Activated CD4-positive, alpha-beta T cell treated with anti-CD3 and anti-CD28 coated beads for 36 hours (primary cell): ENCODE results near the gene OAS3. TPM values are rescaled to one million over a fixed set of nuclear protein-coding genes. Genes with fewer than 3 reads are reported as not detected.

Experiments used
- ATAC-seq: fragments of 200-7000 bp; cut with Tn5 transposase; one replicate; pipeline ENCODE4 v1.10.0; 2021; ENCODE audit warnings: mild to moderate bottlenecking, moderate library complexity
- CTCF ChIA-PET: fragments of 350-600 bp; sonication (Branson Sonifier 250); formaldehyde crosslinking; loops from one replicate; lab custom pipeline; 2021; ENCODE audit warnings: antibody characterized with exemption; lab: Charles Lee
- POLR2A ChIA-PET: fragments of 350-600 bp; sonication (Branson Sonifier 250); formaldehyde crosslinking; loops from one replicate; lab custom pipeline; 2021; ENCODE audit warnings: antibody characterized with exemption, inconsistent platforms; lab: Charles Lee
- DNase-seq: peaks from one replicate; pipeline ENCODE4 v3.0.0-alpha.2; 2020
- H3K27ac Mint-ChIP-seq: one replicate; pipeline ENCODE4 v1.8.0; 2021; ENCODE audit warnings: mixed read lengths
- H3K27me3 Mint-ChIP-seq: one replicate; pipeline ENCODE4 v1.8.0; 2021; ENCODE audit warnings: mixed read lengths
- H3K36me3 Mint-ChIP-seq: one replicate; pipeline ENCODE4 v1.8.0; 2021; ENCODE audit warnings: low read depth, mixed read lengths
- H3K4me1 Mint-ChIP-seq: one replicate; pipeline ENCODE4 v1.8.0; 2021; ENCODE audit warnings: mixed read lengths
- H3K4me3 Mint-ChIP-seq: one replicate; pipeline ENCODE4 v1.8.0; 2021; ENCODE audit warnings: mild to moderate bottlenecking, moderate library complexity, mixed read lengths
- H3K9me3 Mint-ChIP-seq: one replicate; pipeline ENCODE4 v1.8.0; 2021; ENCODE audit warnings: low read depth, mixed read lengths
- intact Hi-C, 2 experiments: fragments of 100-400 bp; cut with DNase I in 1 of 2; cut with micrococcal nuclease in 1 of 2; formaldehyde crosslinking; loops; one replicate each; pipeline versions ENCODE4 v1.14.2 to v1.15.1; 2022 to 2024; cut with DNase I, micrococcal nuclease
- total RNA-seq, 2 experiments: library from RNA; stranded (reverse); gene quantifications; one replicate each; pipeline ENCODE4 v1.2.3, GENCODE V29; 2021

Gene OAS3
- total RNA-seq, 2 experiments from 2014 or later, result 32.1 to 35.3 TPM

DNA sequence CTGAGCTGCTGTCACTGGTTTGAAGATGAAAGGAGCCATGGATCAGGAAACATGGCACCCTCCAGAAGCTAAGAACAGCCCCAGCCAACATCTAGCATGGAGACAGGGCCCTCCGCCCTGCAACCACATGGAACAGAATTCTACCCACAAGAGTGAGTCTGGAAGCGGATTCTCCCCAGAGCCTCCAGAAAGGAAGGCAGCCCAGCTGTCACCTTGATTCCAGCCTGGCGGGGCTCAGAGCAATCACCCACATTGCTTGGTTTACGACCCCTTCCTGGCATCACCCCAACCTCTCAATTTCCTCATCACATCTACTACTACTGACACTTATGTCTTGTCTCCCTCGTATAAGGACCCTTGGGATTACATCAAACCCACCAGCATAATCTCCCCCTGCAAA, 78.5 kb downstream of the OAS3 start:
- Mint-ChIP-seq H3K36me3 (peaks cover 6% of the 10 kb centered on the region), H3K27me3 (no peaks in the 10 kb centered on the region), H3K27ac (no peak overlapping the region), H3K9me3 (peaks cover under 1% of the 10 kb centered on the region), H3K4me1 (no peaks in the 10 kb centered on the region), H3K4me3 (no peak overlapping the region)
- ChIA-PET CTCF (interaction anchor here (1.5 kb wide), 1 partner anchor 24 kb away, joined by 6 read pairs; no protein-coding TSS in a partner anchor), POLR2A (no interaction called here)
- intact Hi-C loops, result no loop called here
- ATAC-seq (no peak), DNase-seq (no peak)

DNA sequence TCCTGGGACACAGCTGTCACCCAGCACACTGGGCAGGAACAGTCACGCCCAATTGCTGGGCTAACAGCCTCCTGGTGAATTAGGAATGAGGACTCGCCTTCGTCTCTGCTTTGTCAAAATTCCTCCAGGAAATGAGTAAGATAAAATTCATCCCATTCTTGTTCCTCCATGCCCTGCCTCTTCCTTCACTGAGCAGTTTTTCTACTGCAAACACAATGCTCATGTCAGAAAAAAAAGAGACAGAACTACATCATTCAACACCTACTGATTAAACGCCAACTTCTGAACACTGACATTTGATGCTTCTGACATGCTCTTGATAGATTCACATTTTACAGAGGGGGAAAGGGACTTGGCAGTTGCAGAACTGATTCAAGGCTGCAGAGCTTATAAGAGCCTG, 80.8 kb downstream of the OAS3 start:
- CTCF ChIA-PET, result no interaction called here
- H3K9me3 Mint-ChIP-seq, result no peaks in the 10 kb centered on the region
- H3K4me1 Mint-ChIP-seq, result peaks cover 13% of the 10 kb centered on the region
- no peak for ATAC-seq
- POLR2A ChIA-PET, result no interaction called here
- intact Hi-C loops, result no loop called here
- H3K4me3 Mint-ChIP-seq, result no peak overlapping the region
- H3K27me3 Mint-ChIP-seq, result no peaks in the 10 kb centered on the region
- no peak overlapping the region for H3K27ac Mint-ChIP-seq
- no peak for DNase-seq
- no peaks in the 10 kb centered on the region for H3K36me3 Mint-ChIP-seq

DNA sequence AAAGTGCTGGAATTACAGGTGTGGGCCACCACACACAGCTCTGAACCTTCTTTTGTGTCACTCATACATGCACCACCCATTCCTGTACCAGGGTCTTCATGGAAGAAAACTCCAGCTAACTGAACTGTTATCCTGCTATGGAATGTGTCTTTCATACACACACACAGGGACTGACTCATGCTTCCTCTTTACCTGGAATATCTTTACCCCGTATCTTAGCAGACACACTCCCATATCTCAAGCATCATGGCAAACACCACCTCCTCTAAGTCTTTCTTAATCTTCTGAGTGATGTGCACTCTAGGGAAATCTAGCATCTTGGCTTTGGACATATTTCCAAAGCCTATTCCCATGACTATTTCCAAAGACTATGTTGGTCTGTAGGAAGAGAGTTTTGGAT, 83.2 kb downstream of the OAS3 start:
- ATAC-seq, result no peak
- CTCF ChIA-PET, result interaction anchor here (1.2 to 2.1 kb wide), 3 partner anchors 11 to 121 kb away, joined by 3 to 8 read pairs (median 3); no protein-coding TSS in a partner anchor
- no peaks in the 10 kb centered on the region for H3K27me3 Mint-ChIP-seq

More for the DNA sequence above, 83.2 kb downstream of the OAS3 start:
- no peak overlapping the region for H3K4me3 Mint-ChIP-seq
- H3K9me3 Mint-ChIP-seq, result no peaks in the 10 kb centered on the region
- intact Hi-C loops, result no loop called here
- H3K36me3 Mint-ChIP-seq, result no peaks in the 10 kb centered on the region
- H3K4me1 Mint-ChIP-seq, result peaks cover 13% of the 10 kb centered on the region
- no peak for DNase-seq
- POLR2A ChIA-PET, result no interaction called here
- no peak overlapping the region for H3K27ac Mint-ChIP-seq

Other genes starting within 250 kb of the OAS3 start
- not detected for gene RPH3A, start 146.7 kb upstream of the OAS3 start, total RNA-seq
- gene OAS1, start 31.5 kb upstream of the OAS3 start, total RNA-seq, result 10 to 100 TPM; 50.5 to 52.8 TPM
- gene OAS2, start 40.0 kb downstream of the OAS3 start, total RNA-seq, result 100 to 1,000 TPM; 148 to 278 TPM
- gene DTX1, start 118.3 kb downstream of the OAS3 start, total RNA-seq, result 10 to 100 TPM; 12.0 to 12.9 TPM
- gene RASAL1, start 197.3 kb downstream of the OAS3 start, total RNA-seq, result 10 to 100 TPM in 1 of 2 experiments, 1 to 10 TPM in 1; 9.0 to 10.6 TPM
- 1 to 10 TPM in 1 of 2 experiments, under 1 TPM in 1; 0.86 to 1.1 TPM for gene CFAP73, start 211.2 kb downstream of the OAS3 start, total RNA-seq
- gene DDX54, start 247.0 kb downstream of the OAS3 start, total RNA-seq, result 100 to 1,000 TPM; 118 to 132 TPM
- 10 to 100 TPM; 23.4 to 25.7 TPM for gene RITA1, start 247.2 kb downstream of the OAS3 start, total RNA-seq